Measurements from ENCODE around the gene NID2.

The NID2 gene

DNA sequence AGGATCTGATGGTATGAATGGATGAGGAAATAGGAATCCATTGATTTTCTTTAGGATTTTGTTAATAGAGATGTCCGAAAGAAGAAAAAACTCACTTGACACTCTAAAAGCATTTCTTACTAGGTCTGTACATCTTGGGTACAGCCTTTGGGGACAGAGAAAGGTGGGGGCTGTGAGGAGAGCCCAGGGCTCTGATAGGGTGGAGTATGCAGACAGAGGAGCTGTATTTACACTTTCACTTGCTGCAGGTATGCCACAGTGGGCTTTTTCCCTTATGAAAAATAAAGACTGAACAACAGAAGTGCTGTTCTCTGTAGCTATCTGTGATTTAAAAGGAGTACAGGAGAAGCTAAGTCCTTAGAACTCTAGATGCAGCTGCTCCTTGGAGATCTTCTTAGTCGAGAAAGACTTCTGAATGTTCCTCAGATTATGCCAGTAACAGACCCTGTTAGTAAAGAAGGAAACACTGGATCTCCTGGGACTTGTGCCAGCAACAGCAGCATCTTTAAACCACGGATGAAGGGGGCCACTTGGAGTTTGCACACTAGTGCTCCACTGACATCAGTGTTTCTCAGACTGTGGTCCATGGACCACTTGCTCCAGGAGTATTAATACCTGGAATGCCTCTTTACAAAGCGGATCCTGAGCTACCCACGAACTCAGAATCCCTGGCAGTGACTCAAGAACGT, 98.9 kb downstream of the NID2 start:
- Histone ChIP-seq H3K9me3 (ENCODE audit: control insufficient read depth, insufficient read depth, low read length) (no peaks in the 10 kb centered on the region), H4K20me1 (ENCODE audit: control insufficient read depth, insufficient read depth, low read depth, low read length) (no peaks in the 10 kb centered on the region), H3K4me1 (ENCODE audit: control insufficient read depth, low read length) (no peaks in the 10 kb centered on the region), H3K36me3 (ENCODE audit: control insufficient read depth, low read length) (no peaks in the 10 kb centered on the region), H3K4me2 (ENCODE audit: low read length) (no peak overlapping the region), H3K9me2 (replicated peaks; ENCODE audit: control insufficient read depth, low read length) (no peaks in the 10 kb centered on the region), H3K4me3 (ENCODE audit: low read length) (no peak overlapping the region), H3K27ac (ENCODE audit: low read depth, low read length) (no peak overlapping the region), H3K79me2 (ENCODE audit: control insufficient read depth, low read length) (no peaks in the 10 kb centered on the region), H3K27me3 (ENCODE audit: control insufficient read depth, low read length) (no peaks in the 10 kb centered on the region), H3F3A (ENCODE audit: control insufficient read depth, insufficient read depth) (no peaks in the 10 kb centered on the region)
- TF ChIP-seq EZH2phosphoT487 (IDR thresholded peaks at IDR 0.05; ENCODE audit: borderline replicate concordance, low read length), result no peak
- TF ChIP-seq, protein P1, sequence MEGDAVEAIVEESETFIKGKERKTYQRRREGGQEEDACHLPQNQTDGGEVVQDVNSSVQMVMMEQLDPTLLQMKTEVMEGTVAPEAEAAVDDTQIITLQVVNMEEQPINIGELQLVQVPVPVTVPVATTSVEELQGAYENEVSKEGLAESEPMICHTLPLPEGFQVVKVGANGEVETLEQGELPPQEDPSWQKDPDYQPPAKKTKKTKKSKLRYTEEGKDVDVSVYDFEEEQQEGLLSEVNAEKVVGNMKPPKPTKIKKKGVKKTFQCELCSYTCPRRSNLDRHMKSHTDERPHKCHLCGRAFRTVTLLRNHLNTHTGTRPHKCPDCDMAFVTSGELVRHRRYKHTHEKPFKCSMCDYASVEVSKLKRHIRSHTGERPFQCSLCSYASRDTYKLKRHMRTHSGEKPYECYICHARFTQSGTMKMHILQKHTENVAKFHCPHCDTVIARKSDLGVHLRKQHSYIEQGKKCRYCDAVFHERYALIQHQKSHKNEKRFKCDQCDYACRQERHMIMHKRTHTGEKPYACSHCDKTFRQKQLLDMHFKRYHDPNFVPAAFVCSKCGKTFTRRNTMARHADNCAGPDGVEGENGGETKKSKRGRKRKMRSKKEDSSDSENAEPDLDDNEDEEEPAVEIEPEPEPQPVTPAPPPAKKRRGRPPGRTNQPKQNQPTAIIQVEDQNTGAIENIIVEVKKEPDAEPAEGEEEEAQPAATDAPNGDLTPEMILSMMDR (IDR thresholded peaks at IDR 0.05; ENCODE audit: low read depth, low read length, poor library complexity, severe bottlenecking), result no peak

DNA sequence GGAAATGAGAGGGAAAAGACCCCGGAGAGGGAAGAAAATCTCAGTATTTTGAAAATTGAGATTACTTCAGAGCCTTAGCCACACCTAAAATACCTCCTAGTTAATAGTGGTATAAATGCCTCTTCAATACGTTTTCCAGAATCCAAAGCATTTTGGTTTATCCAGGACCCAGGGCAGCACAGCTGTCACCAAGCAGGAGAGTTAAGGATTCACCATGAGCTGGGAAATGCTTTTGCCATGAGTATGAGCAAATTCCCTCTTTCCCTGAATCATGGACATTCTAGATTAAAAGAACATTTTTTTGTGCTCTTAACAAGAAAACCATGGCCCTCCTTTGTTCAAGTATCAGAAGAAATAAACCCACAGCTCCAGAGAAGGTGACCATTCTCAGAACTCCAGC, 101.3 kb downstream of the NID2 start:
- H4K20me1 ChIP-seq (ENCODE audit: control insufficient read depth, insufficient read depth, low read depth, low read length), result no peaks in the 10 kb centered on the region
- no peaks in the 10 kb centered on the region for H3K9me2 ChIP-seq (replicated peaks; ENCODE audit: control insufficient read depth, low read length)
- H3K27ac ChIP-seq (ENCODE audit: low read depth, low read length), result no peak overlapping the region
- no peaks in the 10 kb centered on the region for H3K36me3 ChIP-seq (ENCODE audit: control insufficient read depth, low read length)
- no peaks in the 10 kb centered on the region for H3F3A ChIP-seq (ENCODE audit: control insufficient read depth, insufficient read depth)
- H3K79me2 ChIP-seq (ENCODE audit: control insufficient read depth, low read length), result no peaks in the 10 kb centered on the region
- no peak overlapping the region for H3K4me2 ChIP-seq (ENCODE audit: low read length)
- no peaks in the 10 kb centered on the region for H3K27me3 ChIP-seq (ENCODE audit: control insufficient read depth, low read length)
- no peaks in the 10 kb centered on the region for H3K4me1 ChIP-seq (ENCODE audit: control insufficient read depth, low read length)
- TF ChIP-seq, protein P1 (IDR thresholded peaks at IDR 0.05; ENCODE audit: low read depth, low read length, poor library complexity, severe bottlenecking), result no peak
- TF ChIP-seq EZH2phosphoT487 (IDR thresholded peaks at IDR 0.05; ENCODE audit: borderline replicate concordance, low read length), result no peak
- no peak overlapping the region for H3K4me3 ChIP-seq (ENCODE audit: low read length)
- H3K9me3 ChIP-seq (ENCODE audit: control insufficient read depth, insufficient read depth, low read length), result no peaks in the 10 kb centered on the region

DNA sequence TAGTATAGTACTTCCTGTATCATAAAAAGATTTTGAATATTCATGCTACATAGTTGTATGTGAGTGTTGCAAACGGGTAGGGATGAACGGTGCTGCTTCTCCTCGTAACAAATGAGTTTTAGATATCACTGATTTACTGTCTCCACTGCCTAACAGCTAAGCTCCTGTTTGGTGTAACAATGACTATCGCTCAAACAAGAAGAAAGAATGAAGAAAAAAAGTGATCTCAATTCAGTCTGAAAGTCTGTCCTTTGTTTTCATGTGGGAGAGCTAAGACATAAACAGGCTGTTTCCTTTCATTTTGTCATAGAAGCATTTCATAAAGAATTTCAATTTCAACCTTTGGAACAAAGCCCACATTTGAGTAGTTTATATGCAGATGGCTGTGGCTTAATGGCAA, 105.6 kb downstream of the NID2 start:
- Histone ChIP-seq H3K9me2 (replicated peaks; ENCODE audit: control insufficient read depth, low read length) (no peaks in the 10 kb centered on the region), H3K79me2 (ENCODE audit: control insufficient read depth, low read length) (no peaks in the 10 kb centered on the region), H3K4me1 (ENCODE audit: control insufficient read depth, low read length) (no peaks in the 10 kb centered on the region), H3K9me3 (ENCODE audit: control insufficient read depth, insufficient read depth, low read length) (no peaks in the 10 kb centered on the region), H3K4me3 (ENCODE audit: low read length) (no peak overlapping the region), H3K4me2 (ENCODE audit: low read length) (no peak overlapping the region), H3K36me3 (ENCODE audit: control insufficient read depth, low read length) (no peaks in the 10 kb centered on the region), H3K27me3 (ENCODE audit: control insufficient read depth, low read length) (no peaks in the 10 kb centered on the region), H3K27ac (ENCODE audit: low read depth, low read length) (no peak overlapping the region), H4K20me1 (ENCODE audit: control insufficient read depth, insufficient read depth, low read depth, low read length) (no peaks in the 10 kb centered on the region), H3F3A (ENCODE audit: control insufficient read depth, insufficient read depth) (no peaks in the 10 kb centered on the region)
- TF ChIP-seq, protein P1 (IDR thresholded peaks at IDR 0.05; ENCODE audit: low read depth, low read length, poor library complexity, severe bottlenecking), result no peak
- TF ChIP-seq EZH2phosphoT487 (IDR thresholded peaks at IDR 0.05; ENCODE audit: borderline replicate concordance, low read length), result no peak

Measured in DOHH2 (cell line).